GM10266 (cell line): Measurements from ENCODE around the gene NLRP3.
"Not testable (repeated sequence)": the region's sequence is repeated elsewhere in the genome, so short reads cannot be mapped to it uniquely, and the experiment has no call there.

Experiments
- DNase-seq: peaks from one replicate; pipeline ENCODE4 v3.0.0; 2012; ENCODE audit errors: extremely low spot score
- TF ChIP-seq, protein P1 (sequence below): IDR thresholded peaks from 2 replicates; pipeline ENCODE4 v1.5.1; 2012; ENCODE audit warnings: mild to moderate bottlenecking, low read depth; ENCODE audit not compliant: control insufficient read depth, insufficient read depth; ENCODE audit errors: missing control alignments

NLRP3 gene

DNA sequence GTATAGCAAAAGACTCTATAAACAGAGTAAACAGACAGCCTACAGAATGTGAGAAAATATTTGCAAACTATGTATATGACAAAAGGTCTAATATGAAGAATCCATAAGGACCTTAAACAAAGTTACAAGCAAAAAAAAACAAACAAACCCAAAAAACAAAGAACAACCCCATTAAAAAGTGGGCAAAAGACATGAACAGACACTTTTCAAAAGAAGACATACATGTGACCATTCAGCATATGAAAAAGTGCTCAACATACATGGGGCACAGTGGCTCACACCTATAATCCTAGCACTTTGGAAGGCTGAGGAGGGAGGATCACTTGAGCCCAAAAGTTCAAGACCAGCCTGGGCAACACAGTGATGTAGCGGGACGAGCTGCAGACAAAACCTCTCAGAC, 59.8 kb downstream of the NLRP3 start:
- TF ChIP-seq, protein P1, sequence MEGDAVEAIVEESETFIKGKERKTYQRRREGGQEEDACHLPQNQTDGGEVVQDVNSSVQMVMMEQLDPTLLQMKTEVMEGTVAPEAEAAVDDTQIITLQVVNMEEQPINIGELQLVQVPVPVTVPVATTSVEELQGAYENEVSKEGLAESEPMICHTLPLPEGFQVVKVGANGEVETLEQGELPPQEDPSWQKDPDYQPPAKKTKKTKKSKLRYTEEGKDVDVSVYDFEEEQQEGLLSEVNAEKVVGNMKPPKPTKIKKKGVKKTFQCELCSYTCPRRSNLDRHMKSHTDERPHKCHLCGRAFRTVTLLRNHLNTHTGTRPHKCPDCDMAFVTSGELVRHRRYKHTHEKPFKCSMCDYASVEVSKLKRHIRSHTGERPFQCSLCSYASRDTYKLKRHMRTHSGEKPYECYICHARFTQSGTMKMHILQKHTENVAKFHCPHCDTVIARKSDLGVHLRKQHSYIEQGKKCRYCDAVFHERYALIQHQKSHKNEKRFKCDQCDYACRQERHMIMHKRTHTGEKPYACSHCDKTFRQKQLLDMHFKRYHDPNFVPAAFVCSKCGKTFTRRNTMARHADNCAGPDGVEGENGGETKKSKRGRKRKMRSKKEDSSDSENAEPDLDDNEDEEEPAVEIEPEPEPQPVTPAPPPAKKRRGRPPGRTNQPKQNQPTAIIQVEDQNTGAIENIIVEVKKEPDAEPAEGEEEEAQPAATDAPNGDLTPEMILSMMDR = no peak

DNA sequence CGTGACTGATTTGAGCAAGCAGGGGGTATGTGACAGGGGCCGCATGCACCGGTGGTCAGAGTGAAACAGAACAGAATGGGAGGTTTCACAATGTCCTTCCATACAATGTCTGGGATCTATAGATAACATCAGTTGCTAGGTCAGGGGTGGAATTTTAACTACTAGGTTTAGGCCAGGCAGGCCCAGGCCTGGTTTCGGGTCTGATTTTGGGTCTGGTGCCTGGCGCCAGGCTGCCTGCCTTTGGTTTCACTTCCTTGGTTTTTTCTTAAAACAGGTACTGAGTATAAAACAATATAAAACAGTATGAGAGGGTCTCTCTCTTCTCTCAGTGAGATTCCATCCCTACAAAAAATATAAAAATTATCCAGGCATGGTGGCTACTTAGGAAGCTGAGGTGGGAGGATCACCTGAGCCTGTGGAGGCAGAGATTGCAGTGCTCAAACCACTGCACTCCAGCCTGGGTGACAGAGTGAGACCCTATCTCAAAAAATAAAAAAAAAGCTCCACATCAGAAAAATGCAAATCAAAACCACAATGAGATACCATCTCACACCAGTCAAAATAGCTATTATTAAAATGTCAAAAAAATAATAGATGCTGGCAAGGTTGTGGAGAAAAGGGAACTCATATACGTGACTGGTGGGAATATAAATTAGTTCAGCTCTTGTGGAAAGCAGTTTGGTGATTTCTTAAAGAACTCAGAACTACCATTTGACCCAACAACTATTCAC, 60.5 kb downstream of the NLRP3 start:
- not testable (repeated sequence) for DNase-seq

More for the DNA sequence above, 59.8 kb downstream of the NLRP3 start:
- no peak for DNase-seq

DNA sequence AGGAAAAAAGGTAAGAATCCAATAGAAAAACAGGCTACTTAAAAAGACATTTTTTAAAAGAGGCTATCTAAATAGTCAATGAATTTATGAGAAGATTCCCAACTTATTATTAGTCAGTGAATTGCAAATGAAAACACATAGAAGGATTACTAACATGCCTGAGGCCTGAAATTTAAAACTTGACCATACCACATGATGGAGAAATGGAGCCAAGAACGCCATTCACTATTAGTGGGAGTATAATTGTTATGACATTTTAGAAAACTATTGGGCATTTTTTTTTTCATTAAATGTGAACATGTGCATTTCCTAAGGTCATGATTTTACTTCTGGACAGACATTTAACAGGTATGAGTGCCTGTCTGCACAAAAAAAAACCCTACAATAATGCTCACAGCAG, 66.8 kb downstream of the NLRP3 start:
- TF ChIP-seq, protein P1 = no peak
- no peak for DNase-seq

DNA sequence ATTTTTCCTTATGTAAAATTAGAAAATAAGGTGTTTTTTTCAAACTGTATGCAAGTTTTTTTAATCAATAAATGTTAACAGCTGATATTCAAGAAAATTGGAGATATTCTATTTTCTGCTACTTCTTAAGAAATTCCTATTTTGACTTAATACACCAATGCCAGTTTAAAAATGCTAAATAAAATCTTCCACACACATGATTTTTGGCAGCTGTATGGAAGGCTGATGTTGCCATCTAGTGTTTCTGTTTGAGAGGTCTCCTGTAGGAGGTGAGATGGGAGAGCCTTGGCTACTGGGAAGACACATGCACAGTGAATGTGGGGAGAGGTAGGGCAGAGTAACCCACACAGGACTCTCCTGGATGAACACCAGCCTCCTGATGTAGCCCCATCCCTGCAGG, 71.1 kb downstream of the NLRP3 start:
- TF ChIP-seq, protein P1 = peak; percentile 57
- DNase-seq = peak; percentile 49

DNA sequence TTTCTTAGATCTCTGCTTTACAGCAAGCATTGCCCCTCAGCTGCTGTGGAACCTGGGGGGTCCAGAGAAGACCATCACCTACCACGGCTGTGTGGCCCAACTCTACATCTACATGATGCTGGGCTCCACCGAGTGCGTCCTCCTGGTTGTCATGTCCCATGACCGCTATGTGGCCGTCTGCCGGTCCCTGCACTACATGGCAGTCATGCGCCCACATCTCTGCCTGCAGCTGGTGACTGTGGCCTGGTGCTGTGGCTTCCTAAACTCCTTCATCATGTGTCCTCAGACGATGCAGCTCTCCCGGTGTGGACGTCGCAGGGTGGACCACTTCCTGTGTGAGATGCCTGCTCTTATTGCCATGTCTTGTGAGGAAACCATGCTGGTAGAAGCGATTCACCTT, 75.4 kb downstream of the NLRP3 start:
- TF ChIP-seq, protein P1 = no peak
- no peak for DNase-seq

DNA sequence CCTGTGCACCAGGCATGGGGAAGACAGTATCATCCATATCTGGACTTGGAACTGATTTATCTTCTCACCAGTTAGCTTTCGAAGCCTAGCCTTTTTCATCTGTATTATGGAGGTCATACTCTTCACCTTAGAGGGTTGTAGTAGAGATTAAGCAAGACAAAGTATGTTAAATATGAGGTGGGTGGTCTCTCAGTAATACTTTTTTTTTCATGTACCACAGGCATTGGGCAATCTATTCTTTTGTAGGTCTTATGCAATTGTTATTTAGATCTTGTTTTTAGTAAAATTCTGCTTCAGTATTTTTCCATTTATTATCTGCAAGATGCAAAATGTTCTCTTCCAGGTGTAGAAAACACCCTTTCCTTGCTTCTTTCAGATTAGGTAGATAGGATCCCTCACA, 77.1 kb downstream of the NLRP3 start:
- TF ChIP-seq, protein P1 = no peak

DNA sequence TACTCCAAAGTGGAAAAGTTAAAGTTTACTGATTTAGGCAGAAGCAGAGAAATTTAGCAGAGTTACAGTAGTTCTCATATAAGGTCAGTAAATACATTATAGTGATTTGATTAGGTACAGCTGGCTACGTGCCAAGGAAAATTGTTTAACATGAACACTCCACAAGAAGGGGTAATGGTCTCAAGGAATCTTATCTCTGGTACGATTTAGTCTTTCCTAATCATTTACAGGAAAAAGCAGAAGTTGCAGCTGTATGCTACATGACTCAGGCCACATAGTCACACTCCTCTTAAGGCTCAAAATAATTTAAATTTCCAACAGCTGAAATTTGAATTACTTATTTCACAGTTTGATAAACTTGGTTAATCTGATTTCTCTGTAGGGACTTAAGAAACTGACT, 78.8 kb downstream of the NLRP3 start:
- TF ChIP-seq, protein P1 = no peak
- DNase-seq = no peak

More for the DNA sequence above, 77.1 kb downstream of the NLRP3 start:
- DNase-seq = no peak

DNA sequence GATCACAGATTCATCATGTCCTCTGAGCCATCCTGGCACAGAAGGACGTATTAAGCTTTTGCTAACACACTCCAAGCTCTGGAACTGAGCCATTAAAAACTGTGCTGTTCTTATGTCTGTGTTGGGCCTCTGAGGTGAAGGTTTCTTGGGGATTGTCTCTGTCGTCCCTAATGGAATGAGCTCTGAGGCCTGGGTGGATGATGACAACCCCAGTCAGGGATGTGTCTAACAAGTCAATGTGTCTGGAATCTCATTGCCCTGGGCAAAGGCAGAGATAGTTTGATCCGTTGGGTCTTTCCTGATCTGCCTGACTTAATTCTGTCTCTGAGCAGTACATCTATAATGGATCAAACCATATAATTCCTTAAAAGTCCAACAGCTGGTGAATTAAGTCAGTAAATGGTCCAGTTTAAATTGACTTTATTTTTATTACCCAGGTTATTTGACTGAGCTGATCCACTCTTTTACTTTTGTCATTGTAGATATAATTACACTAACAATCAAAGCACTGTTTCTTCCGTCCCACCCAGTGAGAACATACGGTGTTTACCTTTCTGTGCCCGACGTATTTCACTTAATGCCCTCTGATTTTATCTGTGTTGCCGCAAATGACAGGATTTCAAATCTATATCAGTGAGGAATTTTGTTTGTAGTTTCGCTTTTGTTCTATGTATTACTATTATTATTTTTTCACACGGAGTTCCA, 80.8 kb downstream of the NLRP3 start:
- no peak for DNase-seq
- TF ChIP-seq, protein P1 = no peak
